Measurements from ENCODE around the gene ATOSB. TPM values are rescaled to one million over a fixed set of nuclear protein-coding genes. Genes with fewer than 3 reads are reported as not detected.

Gene ATOSB
- total RNA-seq, 1 donor from 2014 or later, result 20.3 TPM

DNA sequence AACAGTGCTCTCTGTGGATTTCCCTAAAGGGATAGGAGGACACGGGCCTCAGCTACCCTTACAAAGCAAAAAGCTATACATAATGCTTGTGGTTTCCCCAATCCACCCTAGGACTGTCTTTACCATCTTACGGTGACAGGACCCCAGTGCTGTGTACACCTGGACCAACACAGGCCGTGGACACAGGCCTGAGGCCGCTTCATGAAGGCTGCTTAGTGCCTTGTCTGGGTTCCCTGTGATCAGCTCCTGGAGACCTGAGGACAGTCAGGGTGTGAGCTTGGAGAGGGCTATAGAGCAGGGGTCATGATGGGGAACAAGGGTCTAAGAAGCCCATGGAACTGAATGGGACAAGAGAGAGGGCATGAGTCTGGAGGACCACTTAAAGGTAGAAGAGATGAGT is 38.8 kb downstream of the ATOSB start:
- peaks cover 27% of the 10 kb centered on the region for H3K4me1 ChIP-seq
- TF ChIP-seq, protein P1, sequence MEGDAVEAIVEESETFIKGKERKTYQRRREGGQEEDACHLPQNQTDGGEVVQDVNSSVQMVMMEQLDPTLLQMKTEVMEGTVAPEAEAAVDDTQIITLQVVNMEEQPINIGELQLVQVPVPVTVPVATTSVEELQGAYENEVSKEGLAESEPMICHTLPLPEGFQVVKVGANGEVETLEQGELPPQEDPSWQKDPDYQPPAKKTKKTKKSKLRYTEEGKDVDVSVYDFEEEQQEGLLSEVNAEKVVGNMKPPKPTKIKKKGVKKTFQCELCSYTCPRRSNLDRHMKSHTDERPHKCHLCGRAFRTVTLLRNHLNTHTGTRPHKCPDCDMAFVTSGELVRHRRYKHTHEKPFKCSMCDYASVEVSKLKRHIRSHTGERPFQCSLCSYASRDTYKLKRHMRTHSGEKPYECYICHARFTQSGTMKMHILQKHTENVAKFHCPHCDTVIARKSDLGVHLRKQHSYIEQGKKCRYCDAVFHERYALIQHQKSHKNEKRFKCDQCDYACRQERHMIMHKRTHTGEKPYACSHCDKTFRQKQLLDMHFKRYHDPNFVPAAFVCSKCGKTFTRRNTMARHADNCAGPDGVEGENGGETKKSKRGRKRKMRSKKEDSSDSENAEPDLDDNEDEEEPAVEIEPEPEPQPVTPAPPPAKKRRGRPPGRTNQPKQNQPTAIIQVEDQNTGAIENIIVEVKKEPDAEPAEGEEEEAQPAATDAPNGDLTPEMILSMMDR (IDR thresholded peaks at IDR 0.05), result no peak
- H3K27ac ChIP-seq, result no peak overlapping the region
- ATAC-seq (no peak), DNase-seq (no peak)
- no peaks in the 10 kb centered on the region for H3K27me3 ChIP-seq (ENCODE audit: low read depth)
- H3K4me3 ChIP-seq, result no peak overlapping the region
- intact Hi-C loops (cut with DNase I), result no loop called here
- no peaks in the 10 kb centered on the region for H3K36me3 ChIP-seq
- H3K9me3 ChIP-seq, result no peaks in the 10 kb centered on the region

DNA sequence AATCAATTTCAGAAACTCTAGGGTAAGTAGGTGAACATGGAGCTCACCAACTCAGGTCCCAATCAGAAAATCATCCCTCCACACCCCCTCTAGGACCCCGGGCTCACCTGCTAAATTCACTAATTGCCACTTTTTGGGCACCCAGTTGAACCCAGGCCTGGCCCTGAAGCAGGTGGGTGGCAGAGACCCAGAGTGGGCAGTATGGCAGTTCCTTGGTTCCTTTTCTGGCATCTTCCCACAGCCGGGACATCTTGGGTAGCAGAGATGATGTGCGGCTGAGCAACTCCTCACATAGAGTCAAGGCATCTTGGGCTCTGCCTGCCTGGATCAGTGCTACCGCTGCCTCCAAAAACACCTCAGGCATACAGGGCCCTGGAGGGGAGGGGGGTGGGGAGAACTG is 40.3 kb downstream of the ATOSB start:
- intact Hi-C loops (cut with DNase I), result no loop called here
- Histone ChIP-seq H3K27me3 (ENCODE audit: low read depth) (no peaks in the 10 kb centered on the region), H3K4me1 (peaks cover 33% of the 10 kb centered on the region), H3K27ac (no peak overlapping the region), H3K36me3 (no peaks in the 10 kb centered on the region), H3K4me3 (no peak overlapping the region), H3K9me3 (no peaks in the 10 kb centered on the region)
- DNase-seq (no peak), ATAC-seq (no peak)
- TF ChIP-seq, protein P1 (IDR thresholded peaks at IDR 0.05), result no peak

DNA sequence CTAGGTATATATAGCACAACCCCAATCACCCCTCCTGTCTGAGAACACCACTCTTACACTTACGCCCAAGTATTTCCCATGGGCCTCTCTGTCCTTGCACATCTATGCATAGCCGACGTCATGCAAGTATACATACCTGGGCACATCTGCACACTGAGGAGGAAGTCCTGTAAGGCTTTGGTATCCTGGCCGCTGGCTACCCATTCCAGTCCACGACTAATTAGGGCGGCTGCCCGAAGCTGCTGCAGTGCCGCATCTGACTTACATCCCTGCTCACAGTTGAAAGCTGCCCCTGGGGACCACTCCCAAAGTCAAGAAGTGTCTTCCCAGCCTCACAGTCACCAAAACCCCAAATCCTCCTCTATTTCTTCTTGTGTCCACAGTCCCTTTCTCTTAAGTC is 40.9 kb downstream of the ATOSB start:
- Histone ChIP-seq H3K4me3 (no peak overlapping the region), H3K4me1 (peaks cover 36% of the 10 kb centered on the region), H3K9me3 (no peaks in the 10 kb centered on the region), H3K27ac (no peak overlapping the region), H3K27me3 (ENCODE audit: low read depth) (no peaks in the 10 kb centered on the region), H3K36me3 (no peaks in the 10 kb centered on the region)
- no peak for ATAC-seq
- intact Hi-C loops (cut with DNase I), result no loop called here
- DNase-seq, result no peak
- TF ChIP-seq, protein P1 (IDR thresholded peaks at IDR 0.05), result no peak

GRCh38 chr9:35074141-35074540 is 41.5 kb downstream of the ATOSB start:
- ATAC-seq, result no peak
- no peak for DNase-seq
- Histone ChIP-seq H3K9me3 (no peaks in the 10 kb centered on the region), H3K36me3 (no peaks in the 10 kb centered on the region), H3K4me3 (no peak overlapping the region), H3K27ac (no peak overlapping the region), H3K4me1 (peaks cover 40% of the 10 kb centered on the region), H3K27me3 (ENCODE audit: low read depth) (no peaks in the 10 kb centered on the region)
- TF ChIP-seq, protein P1 (IDR thresholded peaks at IDR 0.05), result no peak
- intact Hi-C loops (cut with DNase I), result no loop called here

DNA sequence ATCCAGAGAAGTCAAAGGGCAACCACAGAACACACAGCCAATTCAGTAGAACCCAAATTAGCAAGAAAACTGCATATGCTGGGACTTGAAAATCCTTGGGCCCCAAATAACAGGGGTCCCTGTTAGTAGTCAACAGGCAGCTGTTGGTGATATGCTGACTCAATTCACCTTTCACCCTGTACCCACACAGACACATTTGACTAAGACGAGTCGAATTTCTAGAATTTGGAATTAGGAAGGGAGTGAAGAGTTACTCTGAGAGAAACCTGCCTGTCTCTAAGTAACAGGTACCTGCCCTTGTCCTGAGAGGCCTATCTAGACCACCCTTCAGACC is 42.4 kb downstream of the ATOSB start:
- H3K4me1 ChIP-seq, result peaks cover 40% of the 10 kb centered on the region
- no peak for DNase-seq
- intact Hi-C loops (cut with DNase I), result no loop called here
- H3K9me3 ChIP-seq, result no peaks in the 10 kb centered on the region
- TF ChIP-seq, protein P1 (IDR thresholded peaks at IDR 0.05), result no peak
- H3K4me3 ChIP-seq, result peak overlapping the region; percentile 98
- H3K36me3 ChIP-seq, result peaks cover 6% of the 10 kb centered on the region
- H3K27me3 ChIP-seq (ENCODE audit: low read depth), result no peaks in the 10 kb centered on the region
- H3K27ac ChIP-seq, result peak overlapping the region; percentile 100
- no peak for ATAC-seq
